Measurements from ENCODE around the gene KSR2.

DNA sequence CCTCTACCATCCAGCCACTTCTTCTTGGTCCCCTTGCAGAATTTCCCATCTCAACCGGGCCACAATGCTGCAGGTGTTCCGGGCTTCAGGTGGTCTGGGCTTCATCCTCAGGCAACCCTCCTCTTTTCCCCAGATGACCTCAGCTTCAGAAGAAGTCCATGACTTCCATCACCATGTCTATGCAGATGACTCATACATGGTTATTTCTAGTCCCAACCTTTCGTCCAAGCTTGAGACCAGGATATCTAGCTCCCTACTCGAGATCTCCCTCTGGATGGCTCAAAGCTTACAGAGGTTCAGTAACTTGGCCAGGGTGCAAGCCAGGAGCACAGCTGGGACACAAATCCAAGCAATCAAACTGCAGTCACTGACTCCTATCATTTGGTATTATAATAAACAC, 452.8 kb downstream of the KSR2 start:
- TF ChIP-seq, protein P1, sequence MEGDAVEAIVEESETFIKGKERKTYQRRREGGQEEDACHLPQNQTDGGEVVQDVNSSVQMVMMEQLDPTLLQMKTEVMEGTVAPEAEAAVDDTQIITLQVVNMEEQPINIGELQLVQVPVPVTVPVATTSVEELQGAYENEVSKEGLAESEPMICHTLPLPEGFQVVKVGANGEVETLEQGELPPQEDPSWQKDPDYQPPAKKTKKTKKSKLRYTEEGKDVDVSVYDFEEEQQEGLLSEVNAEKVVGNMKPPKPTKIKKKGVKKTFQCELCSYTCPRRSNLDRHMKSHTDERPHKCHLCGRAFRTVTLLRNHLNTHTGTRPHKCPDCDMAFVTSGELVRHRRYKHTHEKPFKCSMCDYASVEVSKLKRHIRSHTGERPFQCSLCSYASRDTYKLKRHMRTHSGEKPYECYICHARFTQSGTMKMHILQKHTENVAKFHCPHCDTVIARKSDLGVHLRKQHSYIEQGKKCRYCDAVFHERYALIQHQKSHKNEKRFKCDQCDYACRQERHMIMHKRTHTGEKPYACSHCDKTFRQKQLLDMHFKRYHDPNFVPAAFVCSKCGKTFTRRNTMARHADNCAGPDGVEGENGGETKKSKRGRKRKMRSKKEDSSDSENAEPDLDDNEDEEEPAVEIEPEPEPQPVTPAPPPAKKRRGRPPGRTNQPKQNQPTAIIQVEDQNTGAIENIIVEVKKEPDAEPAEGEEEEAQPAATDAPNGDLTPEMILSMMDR (tag by site-specific recombination; IDR thresholded peaks at IDR 0.05): no peak
- TF ChIP-seq ZNF174 (tag by site-specific recombination; IDR thresholded peaks at IDR 0.05) (no peak), REST (tag by site-specific recombination; IDR thresholded peaks at IDR 0.05) (no peak), ZNF677 (tag by site-specific recombination; IDR thresholded peaks at IDR 0.05) (no peak)

All from HEK293 (cell line).